Measurements from ENCODE around the gene WWP2. TPM values are rescaled to one million over a fixed set of nuclear protein-coding genes. Genes with fewer than 3 reads are reported as not detected.
"Not testable (repeated sequence)": the region's sequence is repeated elsewhere in the genome, so short reads cannot be mapped to it uniquely, and the experiment has no call there.

The WWP2 gene
- total RNA-seq, 2 donors from 2014 or later = 19.4 to 19.5 TPM

DNA sequence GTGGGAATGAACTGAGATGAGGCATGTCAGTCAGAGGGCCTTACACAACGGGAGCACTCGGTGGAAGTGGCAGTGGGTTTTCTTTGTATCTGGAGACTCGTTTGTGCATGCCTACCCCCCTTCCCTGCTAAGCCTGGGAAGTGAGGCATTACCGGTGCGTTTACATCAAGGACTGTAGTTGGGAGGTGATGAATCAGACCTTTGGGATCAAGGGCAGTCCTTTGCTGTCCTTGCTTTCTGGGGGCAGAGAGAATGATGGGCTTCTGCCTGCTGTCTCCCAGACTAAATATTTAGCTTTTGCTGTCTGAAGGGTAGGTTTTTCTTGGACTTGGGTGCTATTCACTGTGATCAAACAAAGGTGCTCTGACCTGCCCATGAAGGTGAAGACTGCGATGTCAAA, 83.0 kb downstream of the WWP2 start:
- ATAC-seq = no peak
- no peak for DNase-seq
- intact Hi-C loops (cut with DNase I) = no loop called here

DNA sequence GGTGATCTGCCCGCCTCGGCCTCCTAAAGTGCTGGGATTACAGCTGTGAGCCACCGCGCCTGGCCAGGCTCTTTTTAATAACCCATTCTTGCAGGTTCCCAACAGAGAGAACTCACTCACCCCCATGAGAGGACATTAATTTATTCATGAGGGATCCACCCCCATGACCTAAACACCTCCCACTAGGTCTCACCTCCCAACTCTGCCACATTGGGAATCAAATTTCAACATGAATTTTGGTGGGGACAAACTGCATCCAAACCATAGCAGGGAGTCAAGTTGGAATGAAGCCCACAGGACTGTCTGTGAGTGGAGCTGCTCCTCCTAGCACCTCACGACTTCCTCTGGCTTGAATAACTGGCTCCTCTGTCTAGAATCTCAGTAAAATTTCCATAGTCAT, 85.5 kb downstream of the WWP2 start:
- ATAC-seq (no peak), DNase-seq (no peak)
- intact Hi-C loops (cut with DNase I) = no loop called here

DNA sequence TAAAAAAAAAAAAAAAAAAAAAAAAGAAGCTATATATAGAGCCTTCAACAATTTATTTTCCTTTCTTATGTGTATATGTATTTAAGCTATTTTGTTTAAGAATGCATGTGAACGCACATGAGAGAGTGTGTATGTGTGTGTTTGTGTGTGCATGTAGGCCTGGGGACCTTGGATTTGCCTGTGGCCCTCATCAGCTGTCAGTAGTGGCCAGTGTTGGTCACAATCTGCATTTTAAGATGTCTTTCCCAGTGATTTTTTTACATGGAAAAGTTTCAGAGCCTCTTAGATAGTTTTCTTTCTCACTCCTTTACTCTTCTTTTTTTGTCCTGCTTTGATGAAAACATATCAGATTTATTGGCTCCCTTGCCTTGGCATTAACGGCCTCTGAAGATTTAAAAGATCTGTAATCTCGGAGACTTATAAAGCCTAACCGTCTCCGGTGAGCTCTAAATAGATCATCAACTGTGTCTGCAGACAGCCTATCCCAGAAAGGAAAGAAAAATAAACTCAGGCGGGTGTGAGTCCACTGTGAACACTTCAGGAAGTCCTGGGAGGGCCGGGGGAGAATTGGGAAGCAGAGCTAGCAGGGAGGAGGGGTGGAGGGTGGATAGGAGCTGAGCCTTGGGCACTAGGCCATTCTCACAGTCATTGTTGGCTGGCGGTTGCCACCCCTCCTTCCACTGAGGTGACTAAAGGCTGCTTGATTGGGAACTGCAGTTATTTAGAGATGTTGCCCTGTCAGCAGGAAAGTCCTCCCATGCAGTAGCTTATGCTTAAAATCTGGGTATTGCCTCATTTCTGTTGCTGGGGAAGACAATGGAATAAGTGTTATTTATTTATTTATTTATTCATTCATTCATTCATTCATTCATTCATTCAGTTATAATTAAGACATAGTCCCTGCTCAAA, 86.8 kb downstream of the WWP2 start:
- intact Hi-C loops (cut with DNase I) = no loop called here
- DNase-seq (peak; percentile 92), ATAC-seq (peak; percentile 98 to 99)

DNA sequence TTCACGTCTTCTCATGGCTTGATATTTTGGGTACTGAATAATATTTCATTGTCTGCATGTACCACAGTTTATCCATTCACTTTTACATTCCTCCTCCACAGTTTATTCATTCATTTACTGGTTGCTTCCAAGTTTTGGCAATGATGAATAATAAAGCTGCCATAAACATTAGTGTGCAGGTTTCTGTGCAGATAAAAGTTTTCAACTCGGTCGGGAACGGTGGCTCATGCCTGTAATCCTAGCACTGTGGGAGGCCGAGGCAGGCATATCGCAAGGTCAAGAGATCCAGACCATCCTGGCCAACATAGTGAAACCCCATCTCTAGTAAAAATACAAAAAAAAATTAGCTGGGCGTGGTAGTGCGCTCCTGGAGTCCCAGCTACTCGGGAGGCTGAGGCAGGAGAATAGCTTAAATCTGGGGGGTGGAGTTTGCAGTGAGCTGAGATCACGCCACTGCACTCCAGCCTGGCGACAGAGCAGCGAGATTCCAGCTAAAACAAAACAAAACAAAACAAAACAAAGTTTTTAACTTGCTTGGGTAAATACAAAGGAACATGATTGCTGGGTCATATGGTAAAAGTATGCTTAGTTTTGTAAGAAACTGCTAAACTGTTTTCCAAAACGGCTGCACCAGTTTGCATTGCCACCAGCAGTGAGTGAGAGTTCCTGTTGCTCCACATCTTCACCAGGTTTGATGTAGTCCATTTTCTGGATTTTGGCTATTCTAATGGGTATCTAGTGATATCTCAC, 89.5 kb downstream of the WWP2 start:
- no peak for DNase-seq
- ATAC-seq = no peak
- intact Hi-C loops (cut with DNase I) = no loop called here

DNA sequence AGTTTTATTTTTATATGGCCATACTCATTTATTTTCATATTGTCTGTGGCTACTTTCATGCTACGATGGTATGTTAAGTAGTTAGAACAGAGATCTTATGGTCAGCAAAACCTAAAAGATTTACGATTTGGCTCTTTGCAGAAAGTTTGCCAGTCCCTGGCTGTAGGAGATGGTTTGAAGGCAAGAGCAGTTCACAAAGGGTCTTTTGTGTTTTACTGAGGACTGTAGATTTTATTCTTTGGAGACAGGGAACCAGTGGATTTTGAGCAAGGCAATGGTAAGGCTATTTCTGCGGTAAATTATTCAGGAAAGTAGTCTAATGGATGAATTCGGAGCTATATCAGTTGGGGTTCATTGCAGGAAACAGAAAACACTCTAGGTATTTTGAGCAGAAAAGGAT, 90.7 kb downstream of the WWP2 start:
- no peak for ATAC-seq
- intact Hi-C loops (cut with DNase I) = no loop called here
- DNase-seq = no peak

DNA sequence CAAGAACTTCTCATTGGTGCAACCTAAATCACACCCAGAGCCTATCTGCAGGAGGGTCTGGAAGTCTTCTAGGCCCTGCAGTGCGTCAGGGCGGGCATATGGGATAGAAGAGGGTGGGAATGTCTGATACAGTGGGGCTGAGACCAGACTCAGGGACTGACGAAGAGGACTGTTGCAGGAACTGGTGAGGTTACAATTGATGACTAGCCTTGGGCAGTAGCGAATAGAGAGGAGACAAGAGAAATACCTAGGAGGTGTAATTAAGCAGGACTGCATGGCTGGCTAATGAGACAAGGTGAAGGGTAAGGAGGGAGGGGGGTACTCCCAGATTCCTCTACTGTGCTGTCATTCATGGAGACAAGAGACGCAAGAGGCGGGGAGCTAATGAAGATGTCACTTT, 91.3 kb downstream of the WWP2 start:
- DNase-seq (no peak), ATAC-seq (no peak)
- intact Hi-C loops (cut with DNase I) = no loop called here

DNA sequence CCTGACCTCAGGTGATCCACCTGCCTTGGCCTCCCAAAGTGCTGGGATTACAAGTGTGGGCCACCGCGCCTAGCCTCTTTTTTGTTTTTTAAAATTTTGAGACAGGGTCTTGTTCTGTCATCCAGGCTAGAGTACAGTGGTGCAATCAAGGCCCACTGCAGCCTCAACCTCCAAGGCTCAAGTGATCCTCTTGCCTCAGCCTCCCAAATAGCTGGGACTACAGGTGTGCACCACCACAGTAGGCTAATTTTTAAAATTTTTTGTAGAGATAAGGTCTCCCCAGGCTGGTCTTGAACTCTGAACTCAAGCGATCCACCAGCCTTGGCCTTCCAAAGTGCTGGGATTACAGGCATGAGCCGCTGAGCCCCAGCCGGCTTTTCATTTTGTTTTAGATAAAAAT, 92.6 kb downstream of the WWP2 start:
- intact Hi-C loops (cut with DNase I); ATAC-seq: not testable (repeated sequence)

DNA sequence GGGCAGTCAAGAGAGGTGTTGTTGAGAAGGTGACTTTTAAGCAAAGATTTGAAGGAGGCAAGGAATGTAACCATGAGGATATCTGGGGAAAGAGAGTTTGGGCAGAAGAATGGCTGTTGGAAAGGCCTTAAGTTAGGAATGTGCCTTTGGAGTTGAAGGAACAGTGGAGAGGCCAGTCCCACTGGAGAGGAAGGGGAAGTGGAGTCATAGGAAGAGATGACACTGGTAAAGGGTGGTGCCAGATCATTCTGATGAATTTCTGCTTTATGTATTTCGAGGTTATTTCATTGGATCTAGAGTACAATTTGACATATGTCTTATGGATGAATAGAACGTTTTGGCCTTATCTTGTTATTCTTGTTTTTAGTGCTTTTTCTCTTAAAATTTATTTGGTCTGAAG, 93.5 kb downstream of the WWP2 start:
- no peak for ATAC-seq
- intact Hi-C loops (cut with DNase I) = no loop called here
- no peak for DNase-seq

More for the DNA sequence above, 92.6 kb downstream of the WWP2 start:
- DNase-seq = not testable (repeated sequence)

DNA sequence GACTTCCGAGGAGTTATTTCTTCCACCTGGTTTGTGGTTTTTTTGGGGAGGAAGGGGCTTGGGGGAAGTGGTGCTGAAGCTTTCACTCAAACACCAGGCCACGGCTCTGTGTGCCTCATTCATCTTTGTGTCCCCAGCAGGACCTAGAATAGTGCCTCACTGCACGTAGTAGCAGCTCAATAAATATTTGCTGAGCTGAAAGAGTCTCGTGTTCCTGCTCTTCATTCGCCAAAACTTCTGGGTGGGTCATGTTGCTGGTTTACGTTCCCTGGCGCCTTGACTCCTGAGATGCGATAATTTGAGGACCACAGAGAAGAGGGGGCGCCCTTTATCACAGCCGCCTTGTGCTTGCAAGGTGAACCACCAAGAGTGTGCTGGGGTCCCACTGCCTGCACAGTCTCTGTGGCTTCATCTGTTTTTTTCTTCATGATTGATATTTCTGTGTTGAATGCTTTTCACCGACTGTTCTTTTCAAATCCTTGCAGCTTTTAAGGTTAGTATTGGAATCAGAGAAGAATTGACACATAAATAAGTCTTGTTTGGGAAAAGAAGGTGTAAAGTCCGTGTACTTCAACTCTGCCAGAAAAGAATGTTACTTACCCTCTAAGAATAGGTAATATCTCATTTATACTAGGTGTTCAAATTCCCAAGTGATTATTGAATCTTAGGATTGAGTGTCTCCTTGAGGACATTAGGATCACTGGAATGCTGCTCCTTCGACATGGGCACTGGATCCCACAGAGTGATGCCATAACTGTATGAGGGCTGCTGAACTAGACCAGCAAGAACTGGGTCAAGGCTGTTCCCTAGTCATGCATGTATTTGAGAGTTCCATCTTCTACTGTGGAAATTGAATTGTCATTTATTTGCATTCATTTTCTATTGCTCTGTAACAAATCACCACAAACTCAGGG, 96.3 kb downstream of the WWP2 start:
- DNase-seq (no peak), ATAC-seq (peak; percentile 3 to 5)
- intact Hi-C loops (cut with DNase I) = no loop called here

DNA sequence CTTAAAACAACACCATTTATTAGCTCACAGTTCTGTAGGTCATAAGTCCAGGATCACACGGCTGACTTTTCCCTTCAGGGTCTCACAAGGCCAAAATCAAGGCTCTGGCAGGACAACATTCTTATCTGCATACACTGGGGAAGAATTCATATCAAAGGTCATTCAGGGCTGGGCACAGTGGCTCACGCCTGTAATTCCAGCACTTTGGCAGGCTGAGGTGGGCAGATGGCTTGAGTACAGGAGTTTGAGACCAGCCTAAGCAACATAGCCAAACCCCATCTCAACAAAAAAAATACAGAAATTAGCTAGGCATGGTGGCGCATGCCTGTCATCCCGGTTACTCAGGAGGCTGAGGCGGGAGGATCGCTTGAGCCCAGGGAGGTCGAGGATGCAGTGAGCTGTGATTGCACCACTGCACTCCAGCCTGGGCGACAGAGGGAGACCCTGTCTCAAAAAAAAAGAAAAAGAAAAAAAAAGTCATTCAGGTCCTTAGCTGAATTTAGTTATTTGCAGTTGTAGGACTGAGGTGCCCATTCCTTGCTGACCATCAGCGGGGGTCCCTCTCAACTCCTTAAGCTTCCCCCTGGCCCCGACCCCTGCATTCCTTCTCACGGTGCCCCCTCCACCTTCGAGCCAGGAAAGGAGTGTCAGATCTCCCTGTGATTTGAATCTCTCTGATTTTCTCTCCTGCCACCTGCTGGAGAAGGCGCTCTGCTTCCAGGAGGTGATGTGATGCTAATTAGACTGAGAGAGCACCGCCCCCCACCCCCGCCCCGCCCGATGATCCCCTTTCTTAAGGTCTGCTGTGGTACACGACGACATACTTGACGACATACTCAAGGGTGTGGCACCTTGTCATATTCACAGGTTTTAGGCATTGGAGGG, 97.2 kb downstream of the WWP2 start:
- DNase-seq = peak; percentile 34
- intact Hi-C loops (cut with DNase I) = no loop called here
- peak; percentile 46 to 64 for ATAC-seq

DNA sequence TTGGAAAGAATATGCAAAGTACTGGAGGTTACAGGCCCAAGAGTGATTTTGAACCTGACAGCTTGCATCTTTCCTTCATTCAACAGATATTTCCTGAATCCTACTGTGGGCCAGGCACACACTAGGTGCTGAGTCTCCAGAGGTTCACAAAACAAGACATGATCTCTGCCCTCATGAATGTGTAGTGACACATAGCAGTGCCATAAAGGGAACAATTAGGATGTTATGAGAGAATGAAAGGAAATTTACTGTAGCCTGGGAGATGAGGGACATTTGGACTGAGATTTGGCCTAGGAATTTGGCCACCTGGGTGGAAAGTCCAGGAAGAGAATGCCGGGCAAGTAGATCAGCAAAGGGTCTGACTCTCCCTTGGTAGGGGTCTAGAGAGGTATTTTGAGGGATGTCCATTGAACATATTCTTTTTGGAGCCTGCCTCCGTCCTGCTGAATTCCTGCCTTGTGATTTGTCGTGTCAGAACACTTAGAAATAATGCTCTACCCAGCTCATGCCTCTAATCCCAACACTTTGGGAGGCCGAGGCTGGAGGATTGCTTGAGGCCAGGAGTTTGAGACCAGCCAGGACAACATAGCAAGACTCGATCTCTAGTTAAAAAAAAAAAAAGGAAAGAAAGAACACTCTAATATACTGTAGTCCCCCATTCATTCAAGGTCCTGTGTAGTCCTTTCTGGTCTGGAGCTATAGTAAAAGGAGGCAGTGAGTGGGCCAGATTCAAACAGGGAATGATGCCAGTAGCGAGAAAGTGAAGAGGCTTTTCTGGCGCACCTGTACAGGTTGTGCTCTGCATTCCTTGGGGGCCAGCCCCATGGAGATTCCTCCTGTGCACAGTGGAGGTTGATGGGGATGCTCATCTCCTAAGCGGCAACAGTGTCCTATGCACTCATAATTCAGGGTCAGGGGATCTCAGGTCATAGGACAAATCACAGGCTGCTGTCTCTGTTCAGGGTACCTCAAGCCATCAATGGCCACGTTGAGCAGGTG, 98.4 kb downstream of the WWP2 start:
- DNase-seq (no peak), ATAC-seq (no peak)
- intact Hi-C loops (cut with DNase I) = loop anchor here in 1 of 2 donors (5.0 kb wide), 1 partner anchor 63 kb away; no protein-coding TSS in a partner anchor

DNA sequence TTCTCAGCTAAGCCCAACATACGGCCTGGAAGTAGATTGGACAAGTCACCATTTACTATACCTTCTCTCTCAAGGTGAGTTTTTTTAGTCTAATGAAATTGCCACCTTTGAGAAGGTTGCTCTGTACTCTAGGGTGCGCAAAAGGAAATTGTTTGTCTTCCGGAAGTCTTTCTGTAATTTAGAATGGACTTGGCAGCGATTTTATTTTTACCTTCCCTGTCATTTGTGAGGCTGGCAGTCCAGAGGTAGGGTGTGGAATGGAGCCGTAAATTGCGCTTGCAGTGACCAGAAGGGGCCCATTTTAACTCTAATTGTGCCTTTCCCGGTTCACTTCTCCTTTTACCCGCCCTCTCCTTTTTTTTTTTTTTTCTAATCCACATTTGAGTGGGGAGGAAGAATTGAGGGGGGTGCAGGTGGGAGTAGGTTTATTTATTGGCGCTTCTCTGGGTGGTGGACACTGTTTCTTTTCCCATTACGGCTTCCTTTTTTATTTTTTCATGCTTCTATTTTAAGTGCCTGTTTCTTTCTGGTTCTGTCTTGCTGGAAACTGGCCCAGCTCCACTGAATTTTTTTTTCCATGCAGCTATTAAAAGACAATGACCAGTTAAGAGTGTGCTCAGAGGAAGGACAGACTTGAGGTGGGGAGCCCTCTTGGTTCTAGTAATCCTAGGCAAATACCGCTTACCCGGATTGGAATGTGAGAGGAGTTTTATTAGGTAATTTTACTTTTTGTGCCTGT, 99.3 kb downstream of the WWP2 start:
- DNase-seq (peak; percentile 55), ATAC-seq (peak; percentile 81 to 87)
- intact Hi-C loops (cut with DNase I) = loop anchor here in 1 of 2 donors (5.0 kb wide), 1 partner anchor 64 kb away; no protein-coding TSS in a partner anchor

DNA sequence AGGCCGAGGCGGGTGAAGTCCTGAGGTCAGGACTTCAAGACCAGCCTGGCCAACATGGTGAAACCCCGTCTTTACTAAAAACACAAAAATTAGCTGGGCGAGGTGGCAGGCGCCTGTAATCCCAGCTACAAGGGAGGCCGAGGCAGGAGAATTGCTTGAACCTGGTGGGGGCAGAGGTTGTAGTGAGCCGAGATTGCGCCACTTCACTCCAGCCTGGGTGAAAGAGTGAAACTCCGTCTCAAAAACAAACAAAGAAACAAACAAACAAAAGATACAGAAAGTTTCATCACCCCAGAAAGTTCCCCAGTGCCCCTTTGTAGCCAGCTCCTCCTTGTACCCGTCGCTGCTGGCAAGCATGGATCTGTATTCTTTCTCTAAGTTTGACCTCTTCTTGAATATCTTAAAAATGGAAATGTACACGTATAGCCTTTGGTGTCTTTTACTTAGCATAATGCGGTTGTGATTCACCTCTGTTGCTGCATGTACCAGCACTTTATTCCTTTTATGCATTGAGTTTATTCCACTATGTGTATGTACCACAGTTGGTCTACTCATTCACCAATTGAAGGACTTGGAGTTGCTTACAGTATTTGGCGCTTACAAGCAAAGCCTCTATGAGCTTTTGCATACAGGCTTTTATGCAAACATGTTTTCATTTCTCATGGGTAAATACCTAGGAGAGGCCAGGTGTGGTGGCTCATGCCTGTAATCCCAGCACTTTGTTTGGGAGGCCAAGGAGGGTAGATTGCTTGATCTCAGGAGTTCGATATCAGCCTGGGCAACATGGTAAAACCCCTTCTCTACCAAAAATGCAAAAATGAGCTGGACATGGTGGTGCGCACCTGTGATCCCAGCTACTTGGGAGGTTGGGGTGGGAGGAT, 101.5 kb downstream of the WWP2 start:
- DNase-seq (no peak), ATAC-seq (no peak)
- intact Hi-C loops (cut with DNase I) = loop anchor here in 1 of 2 donors (5.0 kb wide), 1 partner anchor 66 kb away; no protein-coding TSS in a partner anchor

DNA sequence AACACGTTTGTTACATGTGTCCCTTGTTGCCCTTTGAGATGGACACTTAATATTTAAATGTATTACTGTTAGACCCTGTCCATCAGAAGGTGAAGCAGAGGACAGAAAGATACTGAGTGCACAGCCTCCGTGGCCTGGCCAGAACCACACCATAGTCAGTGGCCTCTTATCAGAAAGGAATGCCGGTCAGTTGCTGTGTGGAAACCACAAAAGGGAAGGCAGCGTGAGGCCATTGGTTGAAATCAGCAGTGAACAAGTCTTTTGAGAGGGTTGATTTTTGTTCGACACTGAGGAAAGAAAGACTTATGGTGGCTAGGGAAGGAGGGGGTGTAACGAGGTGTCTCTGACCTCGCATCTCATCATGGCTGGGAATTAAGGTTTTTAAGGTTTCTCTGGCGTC, 103.6 kb downstream of the WWP2 start:
- intact Hi-C loops (cut with DNase I) = no loop called here
- peak in 1 of 2 donors; percentile 76 for ATAC-seq
- no peak for DNase-seq

DNA sequence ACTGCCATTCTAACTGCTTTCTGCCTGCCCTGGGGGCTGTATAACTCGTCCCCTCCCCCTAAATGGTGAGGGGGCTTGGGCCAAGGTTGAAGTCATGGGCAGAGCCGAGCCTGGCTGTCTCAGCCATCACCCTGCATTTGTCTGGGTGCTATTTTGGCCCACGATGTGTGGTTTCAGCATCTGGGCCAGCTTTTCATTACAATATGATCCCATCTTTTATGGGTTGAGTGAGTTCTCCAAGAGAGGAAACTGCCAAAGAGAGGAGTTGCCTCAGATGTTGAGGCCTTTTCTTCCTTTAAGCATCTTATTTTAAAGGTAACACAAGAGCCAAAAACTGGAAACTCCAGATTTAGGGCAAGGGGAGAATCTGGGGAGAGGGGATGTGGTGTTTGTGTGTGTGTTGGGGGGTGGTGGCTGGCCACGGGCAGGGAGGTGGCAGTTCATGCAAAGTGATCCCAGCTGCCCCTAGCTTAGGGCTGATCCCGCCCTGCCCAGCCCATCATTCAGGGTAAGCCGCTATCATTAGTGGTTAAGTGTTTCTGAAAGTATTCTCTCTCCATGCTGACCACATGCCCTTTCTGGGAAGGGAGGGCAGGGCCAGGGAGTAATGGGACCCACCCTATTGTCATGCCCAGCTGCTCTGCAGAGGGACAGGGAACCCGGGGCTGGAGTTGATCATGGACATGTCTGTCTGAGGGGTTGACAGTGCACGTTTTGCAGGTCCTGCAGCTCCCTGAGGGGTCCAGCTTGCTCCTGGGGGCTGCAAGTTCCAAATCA, 105.8 kb downstream of the WWP2 start:
- no peak for DNase-seq
- peak; percentile 49 to 62 for ATAC-seq
- intact Hi-C loops (cut with DNase I) = no loop called here
